Cardiac fibroblast (primary cell): ENCODE measurements around the gene WFDC1.

Experiments used
- DNase-seq, 2 donors: peaks; one replicate each; pipeline versions ENCODE4 v3.0.0 to v3.0.0-alpha.2; 2010; ENCODE audit warnings: low read depth in 2 of 2
- H3K4me3 ChIP-seq, 2 donors: replicated peaks in 1 of 2; 1 replicate in 1 of 2; 2 replicates in 1 of 2; pipeline ENCODE4 v1.5.1; 2011; ENCODE audit warnings: low read depth in 2 of 2, low read length in 2 of 2, mild to moderate bottlenecking in 2 of 2, moderate library complexity in 1 of 2
- TF ChIP-seq, protein P1 (sequence below): IDR thresholded peaks from one replicate; pipeline ENCODE4 v1.5.1; 2011; ENCODE audit warnings: low read depth, mild to moderate bottlenecking, low read length, inconsistent platforms

The WFDC1 gene

DNA sequence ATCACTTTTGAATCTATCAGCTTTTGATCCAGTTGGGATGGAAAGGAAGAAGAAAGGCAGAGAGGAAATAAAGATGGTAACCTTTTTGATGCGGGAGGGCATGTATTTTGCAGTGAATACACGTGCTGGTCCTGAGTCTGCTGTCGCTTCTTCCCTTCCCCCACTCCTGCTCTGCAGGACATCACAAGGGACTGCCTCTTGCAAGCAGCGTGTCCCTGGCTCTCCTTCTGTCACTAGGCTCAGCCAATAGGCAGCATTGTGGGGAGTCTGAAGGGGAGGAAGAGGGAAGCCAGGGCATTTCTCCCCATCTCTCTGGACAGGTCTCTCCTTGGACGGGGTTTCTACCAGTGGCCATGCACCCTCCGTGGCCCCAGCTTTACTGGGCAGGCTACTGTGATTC is 15.7 kb upstream of the WFDC1 start:
- TF ChIP-seq, protein P1, sequence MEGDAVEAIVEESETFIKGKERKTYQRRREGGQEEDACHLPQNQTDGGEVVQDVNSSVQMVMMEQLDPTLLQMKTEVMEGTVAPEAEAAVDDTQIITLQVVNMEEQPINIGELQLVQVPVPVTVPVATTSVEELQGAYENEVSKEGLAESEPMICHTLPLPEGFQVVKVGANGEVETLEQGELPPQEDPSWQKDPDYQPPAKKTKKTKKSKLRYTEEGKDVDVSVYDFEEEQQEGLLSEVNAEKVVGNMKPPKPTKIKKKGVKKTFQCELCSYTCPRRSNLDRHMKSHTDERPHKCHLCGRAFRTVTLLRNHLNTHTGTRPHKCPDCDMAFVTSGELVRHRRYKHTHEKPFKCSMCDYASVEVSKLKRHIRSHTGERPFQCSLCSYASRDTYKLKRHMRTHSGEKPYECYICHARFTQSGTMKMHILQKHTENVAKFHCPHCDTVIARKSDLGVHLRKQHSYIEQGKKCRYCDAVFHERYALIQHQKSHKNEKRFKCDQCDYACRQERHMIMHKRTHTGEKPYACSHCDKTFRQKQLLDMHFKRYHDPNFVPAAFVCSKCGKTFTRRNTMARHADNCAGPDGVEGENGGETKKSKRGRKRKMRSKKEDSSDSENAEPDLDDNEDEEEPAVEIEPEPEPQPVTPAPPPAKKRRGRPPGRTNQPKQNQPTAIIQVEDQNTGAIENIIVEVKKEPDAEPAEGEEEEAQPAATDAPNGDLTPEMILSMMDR: no peak
- H3K4me3 ChIP-seq: no peak overlapping the region
- DNase-seq: no peak

DNA sequence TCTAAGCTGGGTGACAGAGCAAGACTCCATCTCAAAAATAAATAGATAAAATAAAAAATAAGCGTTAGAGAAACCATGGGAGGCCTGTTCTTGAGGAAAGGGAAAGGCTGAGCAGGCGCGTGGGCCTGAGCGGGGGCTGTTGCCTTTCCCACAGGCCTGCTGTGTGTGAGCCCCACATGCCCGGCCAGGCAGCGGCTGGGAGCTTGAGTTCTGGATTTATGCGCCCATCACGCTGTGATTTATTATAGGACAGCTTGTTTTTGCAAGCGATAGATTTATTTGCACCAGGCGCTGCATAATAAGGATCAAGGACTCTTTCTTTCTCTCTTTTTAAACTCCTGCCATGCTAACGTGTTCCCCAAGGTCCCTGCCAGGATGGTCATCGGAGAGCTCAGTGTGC is 14.8 kb upstream of the WFDC1 start:
- H3K4me3 ChIP-seq: no peak overlapping the region
- TF ChIP-seq, protein P1: no peak
- DNase-seq: no peak

DNA sequence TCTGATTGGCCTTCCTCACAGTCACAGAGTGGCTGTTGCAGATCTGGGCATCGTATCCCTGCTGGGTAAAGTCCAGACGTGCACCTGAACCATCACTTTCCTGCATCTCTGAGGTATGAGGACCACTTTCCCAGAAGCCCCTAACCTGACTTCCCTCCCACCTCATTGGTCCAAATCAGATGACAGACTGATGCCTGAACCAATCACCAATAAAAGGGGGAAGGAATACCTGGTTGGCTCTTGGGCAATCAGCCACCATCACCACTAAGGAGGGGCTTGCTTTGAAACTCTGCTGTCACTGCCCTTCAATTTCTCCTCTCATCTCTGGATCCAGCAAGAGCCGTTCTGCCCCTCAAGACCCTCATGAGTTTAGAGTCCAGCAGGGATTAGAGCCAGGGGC is 13.6 kb upstream of the WFDC1 start:
- H3K4me3 ChIP-seq: no peak overlapping the region
- TF ChIP-seq, protein P1: no peak
- DNase-seq: peak; percentile 34 to 35

DNA sequence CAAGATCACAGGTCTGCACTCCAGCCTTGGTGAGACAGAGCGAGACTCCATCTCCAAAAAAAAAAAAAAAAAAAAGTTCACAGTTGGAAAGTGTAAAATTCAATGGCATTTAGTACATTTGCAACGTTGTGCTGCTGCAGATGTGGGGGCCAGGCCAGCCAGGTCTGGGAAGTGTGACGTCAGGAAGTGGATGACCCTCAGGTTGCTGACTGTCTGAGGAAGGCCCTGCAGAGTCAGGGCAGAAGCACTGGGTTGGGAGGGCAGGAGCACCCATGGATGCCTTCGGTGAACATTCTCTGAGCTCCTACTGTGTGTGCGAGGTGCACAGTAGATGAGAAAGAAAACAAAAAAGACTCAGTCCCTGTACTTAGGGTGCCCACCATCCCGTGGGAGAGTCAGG is 12.1 kb upstream of the WFDC1 start:
- TF ChIP-seq, protein P1: no peak
- DNase-seq: no peak
- H3K4me3 ChIP-seq: no peak overlapping the region

DNA sequence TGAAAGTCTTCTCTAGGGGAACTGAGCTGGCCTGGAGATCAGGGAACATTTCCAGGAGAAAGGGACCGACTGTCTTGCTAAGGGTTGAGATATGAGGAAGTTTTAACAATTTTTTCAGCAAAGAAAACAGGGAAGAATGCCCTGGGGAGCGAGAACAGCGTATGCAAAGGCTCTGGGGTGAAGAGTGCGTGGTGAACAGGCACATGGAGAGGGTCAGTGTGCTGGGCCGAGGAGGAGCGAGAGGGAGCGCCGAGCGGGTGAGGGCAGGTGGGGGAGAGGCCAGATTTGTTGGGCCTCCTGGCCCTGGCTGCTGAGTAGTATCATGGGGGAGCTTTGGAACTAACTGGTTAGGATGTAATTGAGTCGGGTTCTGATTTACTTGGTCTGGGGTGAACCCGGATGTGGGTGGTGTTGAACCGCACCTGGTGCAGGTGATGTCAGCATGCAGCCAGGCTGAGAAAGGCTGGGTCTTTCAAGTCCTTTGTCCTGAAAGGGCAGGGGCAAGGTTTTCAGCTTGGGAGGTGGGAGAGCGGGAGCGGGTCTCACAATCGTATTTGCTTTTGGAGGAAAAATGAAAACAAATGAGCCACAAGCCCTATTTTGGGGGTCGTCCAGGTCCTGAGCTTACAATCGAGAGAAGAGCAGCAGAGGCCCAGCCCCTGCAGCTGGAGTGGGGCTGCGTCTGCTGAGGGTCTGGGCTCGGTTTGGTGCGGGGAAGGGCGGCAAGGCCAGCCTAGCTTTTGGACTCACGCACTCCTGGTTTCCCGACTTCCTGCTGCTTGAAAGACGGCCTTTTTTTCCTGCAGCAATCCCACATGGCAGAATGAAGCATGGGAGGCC is 11.1 kb upstream of the WFDC1 start:
- H3K4me3 ChIP-seq: no peak overlapping the region
- peak in 1 of 2 donors; percentile 16 for DNase-seq
- TF ChIP-seq, protein P1: no peak

DNA sequence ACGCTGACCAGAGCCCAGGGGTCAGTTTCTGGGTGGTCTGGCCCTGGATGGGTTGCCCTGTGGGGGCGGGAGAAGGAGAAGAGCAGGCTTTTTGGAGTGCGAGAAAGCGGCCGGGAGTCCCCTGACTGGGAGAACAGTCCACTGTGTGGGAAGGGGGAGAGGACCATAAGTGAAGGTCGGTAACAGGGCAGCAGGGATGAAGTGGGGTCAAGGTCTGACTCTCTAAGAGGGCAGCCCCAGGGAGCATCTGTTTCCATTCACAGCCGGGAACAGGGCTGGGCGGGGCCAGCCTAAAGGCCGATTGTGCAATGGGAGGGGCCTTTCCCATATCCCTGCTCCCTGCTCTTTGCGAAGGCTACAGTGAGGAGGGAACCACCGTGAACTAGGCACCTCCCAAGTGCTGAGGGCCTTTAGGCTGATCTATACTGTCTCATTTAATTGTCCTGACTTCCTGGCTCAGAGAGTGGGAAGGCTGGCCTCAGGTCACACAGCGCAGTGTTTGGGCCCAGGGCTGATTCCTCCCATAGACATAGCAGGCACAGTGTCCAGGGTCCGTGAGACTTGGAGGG is 10.4 kb upstream of the WFDC1 start:
- H3K4me3 ChIP-seq: no peak overlapping the region
- TF ChIP-seq, protein P1: no peak
- peak; percentile 36 to 59 for DNase-seq
